ENCODE results near the gene KIFBP.

GRCh38 chr10:69005704-69006485 is 17.3 kb downstream of the KIFBP start:
- TF ChIP-seq CTCF (IDR thresholded peaks at IDR 0.05) (no peak), POLR2A (IDR thresholded peaks at IDR 0.05) (no peak), EP300 (IDR thresholded peaks at IDR 0.05) (no peak), POLR2AphosphoS5 (IDR thresholded peaks at IDR 0.05) (no peak)

Data from sigmoid colon (tissue), 4 donors.